Measurements from ENCODE around the gene SLBP. TPM values are rescaled to one million over a fixed set of nuclear protein-coding genes. Genes with fewer than 3 reads are reported as not detected.
A peak's percentile ranks its signal among the peaks of the same experiment; 100 is the strongest.

Gene SLBP
- total RNA-seq, result 10 to 100 TPM; 56.4 to 63.1 TPM

DNA sequence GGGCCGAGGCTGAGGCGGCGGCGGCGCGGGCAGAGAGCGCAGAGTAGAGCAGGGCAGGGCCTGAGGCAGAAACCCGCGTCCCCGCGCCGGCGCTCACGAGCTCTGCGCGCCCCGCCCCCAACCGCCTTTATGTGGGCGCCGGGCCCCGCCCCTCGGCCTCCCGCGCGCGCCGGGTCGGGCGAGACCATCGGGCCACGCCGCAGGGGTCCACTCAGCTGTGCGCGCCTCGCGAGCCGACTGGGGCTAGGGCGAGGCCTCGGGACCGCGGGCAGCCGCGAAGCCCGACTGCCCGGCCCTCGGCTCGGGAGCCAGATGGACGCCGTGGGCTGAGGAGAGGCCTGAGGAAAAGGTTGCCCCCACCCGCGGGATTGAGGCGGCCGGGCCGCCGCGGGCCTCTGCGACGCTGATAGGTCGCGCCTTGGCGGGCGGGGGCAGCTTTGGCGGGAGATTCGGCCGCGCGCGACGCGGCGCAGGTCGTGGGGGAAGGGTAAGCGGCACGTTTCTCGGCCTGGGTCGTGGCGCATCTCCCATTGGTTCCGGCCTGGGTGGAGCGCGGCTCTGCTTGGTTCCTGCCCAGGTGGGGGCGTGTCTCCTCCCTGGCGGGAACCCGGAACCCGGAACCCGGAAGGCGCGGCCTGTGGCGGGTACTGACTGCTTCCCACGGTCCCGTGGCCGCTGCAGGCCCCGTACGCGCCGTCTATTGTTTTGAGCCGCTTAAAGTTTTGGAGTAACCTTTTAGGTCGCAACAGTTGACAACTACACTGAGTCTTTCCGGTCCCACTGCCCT is at the start of gene SLBP:
TSS of gene SLBP (minus strand) at position 104 of the 787 bp plus-strand sequence. CDS start 131 bp downstream, outside the sequence.
- H3K36me3 Mint-ChIP-seq (ENCODE audit: insufficient read depth in 2 of 2), result peaks cover 10 to 26% of the 10 kb centered on the region in 2 donors
- DNase-seq, result peak; percentile 99 to 100
- H3K9me3 Mint-ChIP-seq, result no peaks in the 10 kb centered on the region
- H3K27ac Mint-ChIP-seq, result peak within 1 kb of the TSS; percentile 95
- H3K4me1 Mint-ChIP-seq (ENCODE audit: low read depth), result peaks cover 68% of the 10 kb centered on the region
- peak within 1 kb of the TSS; percentile 99 for H3K4me3 Mint-ChIP-seq
- H3K27me3 Mint-ChIP-seq (ENCODE audit: low read depth), result no peaks in the 10 kb centered on the region
- ATAC-seq (replicated peaks in 1 of 2), result peak; percentile 88 to 92

DNA sequence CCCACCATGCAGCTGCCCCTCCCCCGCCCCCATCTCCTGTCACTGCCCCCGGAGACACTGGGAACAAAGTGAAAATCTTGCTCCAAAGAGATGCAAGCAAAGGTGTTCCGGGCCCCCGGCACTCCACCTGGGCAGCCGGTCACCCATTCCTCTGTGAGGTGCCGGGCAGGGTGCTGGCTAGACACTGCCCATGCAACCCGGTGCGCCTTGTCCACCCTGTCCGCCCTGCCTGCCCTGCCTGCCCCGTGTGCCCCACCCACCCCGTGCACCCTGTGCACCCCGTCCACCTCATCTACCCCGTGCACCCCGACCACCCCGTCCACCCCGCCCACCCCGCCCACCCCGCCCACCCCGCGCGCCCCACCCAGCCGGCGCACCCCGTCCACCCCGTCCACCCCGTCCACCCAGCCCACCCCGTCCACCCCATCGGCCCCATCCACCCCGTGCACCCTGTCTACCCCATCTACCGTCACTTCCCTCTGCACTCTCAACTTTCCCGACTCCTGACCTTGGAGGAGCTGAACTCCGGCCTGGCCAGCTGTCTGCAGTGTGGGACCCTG is 49.1 kb upstream of the SLBP start:
- DNase-seq, result no peak
- ATAC-seq (replicated peaks in 1 of 2), result no peak

DNA sequence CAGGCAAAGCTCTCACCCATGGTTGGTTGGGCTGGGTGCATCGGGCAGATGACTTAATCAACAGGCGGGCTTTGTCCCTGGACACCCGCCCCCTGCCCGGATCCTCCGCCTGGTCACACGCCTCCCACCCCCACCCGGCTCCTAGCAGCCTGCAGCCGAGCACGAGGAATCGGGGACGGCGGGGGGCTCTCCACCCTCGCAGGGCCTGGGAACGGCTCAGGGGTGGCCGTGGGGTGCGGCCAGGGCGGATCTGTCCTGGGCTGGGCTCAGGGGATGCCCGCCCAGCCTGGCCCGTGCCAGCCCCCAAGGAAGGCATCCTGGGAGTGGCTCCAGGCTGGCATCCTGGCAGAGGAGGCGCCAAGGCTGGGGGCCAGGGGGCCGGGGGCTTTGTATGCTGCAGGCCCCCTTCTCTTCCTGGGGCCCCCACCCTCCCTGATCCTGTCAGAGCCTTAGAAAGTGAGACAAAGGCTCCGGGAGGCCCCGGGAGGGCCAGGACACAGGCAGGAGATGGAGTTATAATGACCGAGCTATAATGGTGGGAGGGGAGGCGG is 48.5 kb upstream of the SLBP start:
- ATAC-seq (replicated peaks in 1 of 2) (no peak), DNase-seq (no peak)
- no peak overlapping the region for H3K27ac Mint-ChIP-seq
- H3K4me1 Mint-ChIP-seq (ENCODE audit: low read depth), result peaks cover 4% of the 10 kb centered on the region
- H3K36me3 Mint-ChIP-seq (ENCODE audit: insufficient read depth in 2 of 2), result no peaks in the 10 kb centered on the region
- H3K9me3 Mint-ChIP-seq, result no peaks in the 10 kb centered on the region
- peaks cover 6% of the 10 kb centered on the region for H3K27me3 Mint-ChIP-seq (ENCODE audit: low read depth)
- H3K4me3 Mint-ChIP-seq, result no peak overlapping the region

More for the DNA sequence above, 49.1 kb upstream of the SLBP start:
- H3K27me3 Mint-ChIP-seq (ENCODE audit: low read depth), result peaks cover 6% of the 10 kb centered on the region
- no peaks in the 10 kb centered on the region for H3K36me3 Mint-ChIP-seq (ENCODE audit: insufficient read depth in 2 of 2)
- H3K27ac Mint-ChIP-seq, result no peak overlapping the region
- no peak overlapping the region for H3K4me3 Mint-ChIP-seq
- H3K9me3 Mint-ChIP-seq, result no peaks in the 10 kb centered on the region
- peaks cover 4% of the 10 kb centered on the region for H3K4me1 Mint-ChIP-seq (ENCODE audit: low read depth)

DNA sequence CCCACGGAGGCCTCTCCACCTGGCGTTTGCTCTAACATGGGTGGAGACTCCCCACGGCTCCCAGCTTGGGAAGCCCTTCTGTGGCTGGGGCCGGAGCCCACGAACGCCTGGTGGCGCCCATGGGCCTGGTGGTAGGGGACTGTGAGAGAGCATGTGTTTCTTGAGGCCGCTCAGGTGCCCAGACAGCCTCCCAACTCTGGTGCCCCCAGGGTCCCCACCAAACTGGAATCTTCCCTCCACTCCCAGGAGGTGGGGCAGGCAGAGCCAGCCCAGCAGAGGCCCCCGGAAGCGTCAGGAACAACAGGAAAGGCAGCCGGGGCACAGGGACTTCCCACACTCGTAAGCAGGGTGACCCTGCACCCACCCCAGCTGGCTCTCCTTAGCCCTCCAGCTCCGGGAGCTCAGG is 47.7 kb upstream of the SLBP start:
- peaks cover 6% of the 10 kb centered on the region for H3K27me3 Mint-ChIP-seq (ENCODE audit: low read depth)
- no peak overlapping the region for H3K4me3 Mint-ChIP-seq
- H3K27ac Mint-ChIP-seq, result no peak overlapping the region
- H3K4me1 Mint-ChIP-seq (ENCODE audit: low read depth), result peaks cover 4% of the 10 kb centered on the region
- no peak for DNase-seq
- no peaks in the 10 kb centered on the region for H3K36me3 Mint-ChIP-seq (ENCODE audit: insufficient read depth in 2 of 2)
- no peaks in the 10 kb centered on the region for H3K9me3 Mint-ChIP-seq
- no peak for ATAC-seq (replicated peaks in 1 of 2)

DNA sequence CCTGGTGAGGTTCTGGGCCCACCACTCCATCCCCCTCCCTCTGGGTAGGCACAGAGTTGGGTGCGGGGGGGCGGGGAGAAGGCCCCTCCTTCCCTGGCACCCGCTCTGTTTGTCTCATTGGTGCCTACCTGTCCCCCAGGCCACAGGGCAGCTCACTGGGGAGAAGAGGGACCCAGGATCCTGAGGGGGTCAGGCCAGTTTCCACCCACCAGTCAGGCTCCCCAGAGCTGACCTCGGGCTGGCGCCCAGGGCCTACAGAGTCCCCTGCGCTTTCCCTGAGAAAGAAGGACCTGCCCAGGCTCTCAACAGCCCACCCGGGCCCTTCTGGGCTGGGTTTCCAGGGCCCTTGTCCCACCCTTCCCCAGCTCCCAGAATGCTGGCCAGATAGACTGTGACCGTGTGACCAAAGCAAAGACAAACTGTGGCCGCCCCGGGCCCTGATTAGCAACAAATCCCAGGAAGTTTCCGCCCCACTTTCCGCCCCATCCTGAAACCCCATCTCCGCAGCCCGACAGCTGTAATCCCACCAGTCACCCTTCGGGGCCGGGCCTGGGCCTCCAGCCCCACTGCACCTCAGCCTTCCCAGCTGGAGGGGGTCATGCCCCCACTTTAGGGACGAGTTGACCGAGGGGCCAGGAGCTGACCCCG is 47.2 kb upstream of the SLBP start:
- DNase-seq (no peak), ATAC-seq (replicated peaks in 1 of 2) (no peak)
- Mint-ChIP-seq H3K9me3 (no peaks in the 10 kb centered on the region), H3K4me3 (no peak overlapping the region), H3K27me3 (ENCODE audit: low read depth) (peaks cover 6% of the 10 kb centered on the region), H3K27ac (no peak overlapping the region), H3K36me3 (ENCODE audit: insufficient read depth in 2 of 2) (no peaks in the 10 kb centered on the region), H3K4me1 (ENCODE audit: low read depth) (peaks cover 4% of the 10 kb centered on the region)

DNA sequence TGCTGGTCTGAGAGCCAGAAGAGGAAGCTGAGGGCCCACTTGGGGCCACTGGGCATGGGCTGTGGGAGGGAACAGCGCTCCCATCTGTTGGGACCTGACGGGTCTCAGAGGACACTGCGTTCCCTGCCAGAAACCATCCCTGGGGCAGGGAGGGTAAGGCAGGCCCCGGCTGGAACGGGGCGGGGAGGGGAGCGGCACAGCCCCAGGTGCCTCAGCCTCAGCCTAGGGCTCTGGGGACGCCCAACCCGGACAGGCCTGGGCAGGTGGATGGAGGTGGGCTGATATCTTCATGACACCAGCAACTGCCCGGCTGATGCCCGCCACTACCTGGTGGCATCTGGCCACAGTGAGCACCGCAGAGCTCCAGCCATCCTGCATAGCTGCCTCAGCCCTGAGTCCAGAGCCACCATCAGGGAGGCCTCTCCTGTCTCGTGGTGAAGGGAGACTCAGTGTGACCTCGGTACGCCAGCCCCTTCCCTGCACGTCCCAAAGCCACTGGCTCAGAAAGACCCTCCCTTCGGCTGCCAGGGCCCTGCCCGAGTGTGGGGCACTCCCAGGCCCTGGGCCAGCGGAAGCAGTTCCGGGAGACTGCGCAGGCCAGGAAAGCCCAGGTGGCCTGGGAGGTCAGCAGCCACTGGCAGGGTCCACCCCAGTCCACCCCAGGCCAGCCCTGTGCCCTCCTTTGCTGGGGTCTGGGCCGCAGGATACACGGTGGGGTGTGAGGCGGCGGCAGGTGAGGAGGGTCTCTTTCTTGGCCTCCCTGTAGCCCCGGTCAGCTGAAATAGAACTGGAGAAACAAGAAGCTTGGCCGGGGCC is 46.4 kb upstream of the SLBP start:
- Mint-ChIP-seq H3K4me1 (ENCODE audit: low read depth) (peaks cover 4% of the 10 kb centered on the region), H3K36me3 (ENCODE audit: insufficient read depth in 2 of 2) (no peaks in the 10 kb centered on the region), H3K27ac (no peak overlapping the region), H3K27me3 (ENCODE audit: low read depth) (peaks cover 6% of the 10 kb centered on the region), H3K4me3 (no peak overlapping the region), H3K9me3 (no peaks in the 10 kb centered on the region)
- DNase-seq (no peak), ATAC-seq (replicated peaks in 1 of 2) (no peak)

DNA sequence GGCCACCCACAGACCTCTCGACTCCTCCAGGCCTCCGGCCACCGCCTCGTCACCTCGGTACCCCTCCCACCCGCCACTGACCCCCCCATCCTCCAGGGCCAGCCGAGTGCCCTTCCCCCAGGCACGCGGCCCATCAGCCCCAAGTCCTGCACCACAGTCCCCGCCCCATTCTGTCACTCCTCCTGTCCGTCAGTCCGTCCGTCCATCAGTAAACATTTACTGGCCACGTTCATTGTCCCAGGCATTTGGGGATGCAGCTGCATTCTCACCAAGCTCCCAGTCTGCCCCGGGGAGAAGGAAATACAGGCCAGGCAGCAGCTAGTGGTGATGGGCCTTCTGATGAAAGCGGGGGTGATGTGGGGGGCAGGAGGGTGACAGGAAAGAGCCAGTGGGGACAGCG is 45.7 kb upstream of the SLBP start:
- ATAC-seq (replicated peaks in 1 of 2) (no peak), DNase-seq (no peak)
- no peaks in the 10 kb centered on the region for H3K36me3 Mint-ChIP-seq (ENCODE audit: insufficient read depth in 2 of 2)
- no peak overlapping the region for H3K4me3 Mint-ChIP-seq
- H3K4me1 Mint-ChIP-seq (ENCODE audit: low read depth), result peaks cover 4% of the 10 kb centered on the region
- H3K27me3 Mint-ChIP-seq (ENCODE audit: low read depth), result peaks cover 6% of the 10 kb centered on the region
- no peak overlapping the region for H3K27ac Mint-ChIP-seq
- no peaks in the 10 kb centered on the region for H3K9me3 Mint-ChIP-seq

DNA sequence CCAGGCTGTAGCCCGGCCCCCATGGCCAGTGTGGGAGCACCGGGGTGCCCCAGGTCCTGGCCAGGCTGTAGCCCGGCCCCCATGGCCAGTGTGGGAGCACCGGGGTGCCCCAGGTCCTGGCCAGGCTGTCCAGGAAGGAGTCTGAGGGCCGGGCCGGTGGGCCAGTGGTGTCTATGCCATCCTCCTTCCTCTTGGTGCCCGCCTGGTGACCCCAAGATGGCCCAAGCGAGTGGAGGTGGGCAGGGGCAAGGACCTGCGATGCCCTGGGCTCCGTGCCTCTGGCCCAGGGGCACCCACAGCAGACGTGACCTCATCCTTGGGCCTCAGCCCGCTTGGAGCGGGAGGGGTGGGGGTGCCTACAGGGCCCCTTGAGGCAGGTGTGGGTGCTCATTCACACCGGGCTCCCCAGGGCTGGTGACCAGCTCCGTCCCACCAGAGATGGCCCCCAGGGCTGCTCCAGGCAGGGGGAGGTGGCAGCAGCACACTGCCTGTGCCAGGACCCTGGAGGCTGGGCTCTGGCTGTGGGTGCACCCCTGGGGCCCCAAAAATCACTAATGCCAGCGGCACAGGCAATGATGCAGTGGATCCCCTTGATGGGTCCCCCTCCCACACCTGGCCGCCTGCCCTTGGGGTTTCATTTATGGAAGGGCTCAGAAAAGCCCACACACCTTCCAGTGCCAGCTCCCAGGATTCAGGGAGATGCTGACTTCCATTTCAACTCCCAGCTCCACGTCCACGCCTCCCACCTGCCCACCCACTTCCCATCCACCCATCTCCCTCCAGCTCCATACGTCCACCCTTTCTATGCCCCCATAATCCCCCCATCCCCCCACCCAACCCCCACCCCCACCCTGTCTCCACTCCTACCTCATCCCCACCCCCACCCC is 45.0 kb upstream of the SLBP start:
- Mint-ChIP-seq H3K4me1 (ENCODE audit: low read depth) (peaks cover under 1% of the 10 kb centered on the region), H3K27ac (no peak overlapping the region), H3K9me3 (no peaks in the 10 kb centered on the region), H3K36me3 (ENCODE audit: insufficient read depth in 2 of 2) (no peaks in the 10 kb centered on the region), H3K27me3 (ENCODE audit: low read depth) (no peaks in the 10 kb centered on the region), H3K4me3 (no peak overlapping the region)
- ATAC-seq (replicated peaks in 1 of 2) (no peak), DNase-seq (no peak)

DNA sequence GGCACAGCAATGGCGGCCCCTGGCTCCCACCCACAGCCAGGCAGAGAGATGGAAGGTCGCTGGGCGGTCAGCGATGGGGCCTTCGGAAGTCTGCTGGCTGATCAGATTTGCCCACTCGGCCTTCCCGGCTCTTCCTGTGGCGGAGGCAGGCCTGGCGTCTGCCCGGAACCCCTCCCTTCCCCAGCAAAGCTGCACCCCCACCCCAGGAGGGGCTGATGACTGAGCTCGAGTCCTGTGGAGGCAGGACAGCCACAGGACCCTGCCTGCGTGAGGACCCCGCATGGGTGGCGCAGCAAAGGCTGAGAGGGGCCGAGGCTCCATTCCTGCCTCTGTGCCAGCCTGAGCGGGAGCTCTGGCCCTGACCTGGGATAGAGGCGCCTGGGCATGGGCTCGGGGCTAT is 44.0 kb upstream of the SLBP start:
- Mint-ChIP-seq H3K4me1 (ENCODE audit: low read depth) (no peaks in the 10 kb centered on the region), H3K27ac (no peak overlapping the region), H3K4me3 (no peak overlapping the region), H3K27me3 (ENCODE audit: low read depth) (no peaks in the 10 kb centered on the region), H3K36me3 (ENCODE audit: insufficient read depth in 2 of 2) (no peaks in the 10 kb centered on the region), H3K9me3 (no peaks in the 10 kb centered on the region)
- no peak for DNase-seq
- ATAC-seq (replicated peaks in 1 of 2), result no peak

DNA sequence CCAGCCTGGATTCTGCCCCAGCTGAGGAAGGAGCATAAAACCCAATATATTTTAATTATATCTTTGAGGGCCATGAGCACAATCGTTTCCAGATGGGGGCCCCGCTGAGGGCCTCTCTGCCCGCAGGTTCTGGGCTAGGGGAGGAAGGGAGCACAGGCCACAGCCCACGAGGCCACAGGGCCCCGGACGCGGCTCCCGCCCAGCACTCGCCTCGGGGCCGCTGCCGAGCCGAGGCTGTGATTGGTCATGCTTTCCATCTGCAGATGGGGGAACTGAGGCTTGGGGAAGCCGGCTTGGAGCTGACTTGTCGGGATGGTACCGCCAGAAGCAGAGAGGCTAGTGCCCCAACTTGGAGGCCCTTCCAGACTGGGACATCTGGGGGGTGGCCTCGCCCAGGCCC is 43.2 kb upstream of the SLBP start:
- H3K27ac Mint-ChIP-seq, result no peak overlapping the region
- H3K36me3 Mint-ChIP-seq (ENCODE audit: insufficient read depth in 2 of 2), result no peaks in the 10 kb centered on the region
- ATAC-seq (replicated peaks in 1 of 2), result no peak
- DNase-seq, result no peak
- no peaks in the 10 kb centered on the region for H3K9me3 Mint-ChIP-seq
- H3K4me1 Mint-ChIP-seq (ENCODE audit: low read depth), result no peaks in the 10 kb centered on the region
- H3K27me3 Mint-ChIP-seq (ENCODE audit: low read depth), result no peaks in the 10 kb centered on the region
- H3K4me3 Mint-ChIP-seq, result no peak overlapping the region

DNA sequence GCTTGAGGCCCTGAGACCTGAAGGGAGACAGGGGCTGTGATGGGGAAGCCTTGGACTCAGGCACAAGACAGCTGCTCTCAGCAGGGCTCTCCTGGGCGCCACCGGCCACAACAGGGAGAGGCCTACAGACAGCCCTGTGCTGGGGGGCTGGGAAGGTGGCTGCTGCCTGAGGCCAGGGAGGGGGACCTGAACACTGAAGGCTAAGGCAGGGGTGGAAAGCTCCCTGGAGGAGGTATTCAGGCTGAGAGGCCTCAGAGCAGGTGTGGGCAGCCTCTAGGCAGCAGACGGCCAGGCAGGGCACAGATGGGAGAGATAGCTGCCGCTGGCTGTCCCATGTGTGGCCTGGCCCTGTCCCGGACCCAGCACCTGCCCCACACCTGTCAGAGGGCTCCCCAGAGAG is 42.2 kb upstream of the SLBP start:
- Mint-ChIP-seq H3K36me3 (ENCODE audit: insufficient read depth in 2 of 2) (no peaks in the 10 kb centered on the region), H3K27ac (no peak overlapping the region)

DNA sequence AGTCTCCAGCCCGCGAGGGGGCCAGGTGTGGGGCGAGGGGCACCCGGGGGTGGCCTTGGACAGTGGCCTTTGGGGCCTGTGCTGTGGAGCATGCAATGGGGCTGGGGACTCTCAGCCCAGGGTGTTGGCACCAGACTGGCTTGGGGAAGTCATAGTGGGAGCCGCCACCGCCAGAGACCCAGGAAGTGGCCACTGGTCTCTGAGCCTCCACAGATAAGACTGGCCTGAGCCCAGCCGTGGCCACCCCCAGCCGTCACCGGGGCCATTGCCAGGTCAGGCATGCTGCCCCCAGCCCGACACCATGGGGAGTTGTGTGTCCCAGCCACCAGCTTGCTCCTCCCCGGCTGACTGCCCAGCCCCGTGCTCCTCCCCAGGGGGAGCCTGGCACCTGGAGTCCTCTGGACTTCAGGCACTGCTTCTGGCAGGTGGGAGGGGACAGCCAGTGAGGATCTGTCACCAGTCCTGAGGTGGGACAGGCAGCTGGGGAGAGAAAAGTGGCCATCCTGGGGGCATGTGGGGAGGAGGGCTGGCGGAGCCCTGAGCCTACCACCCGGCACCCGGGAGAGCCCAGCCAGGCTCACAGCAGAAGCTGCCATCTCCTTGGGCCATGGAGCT is 41.7 kb upstream of the SLBP start:
- H3K27ac Mint-ChIP-seq, result no peak overlapping the region
- no peaks in the 10 kb centered on the region for H3K4me1 Mint-ChIP-seq (ENCODE audit: low read depth)
- no peak overlapping the region for H3K4me3 Mint-ChIP-seq
- ATAC-seq (replicated peaks in 1 of 2) (no peak), DNase-seq (no peak)
- H3K27me3 Mint-ChIP-seq (ENCODE audit: low read depth), result no peaks in the 10 kb centered on the region
- H3K9me3 Mint-ChIP-seq, result no peaks in the 10 kb centered on the region
- H3K36me3 Mint-ChIP-seq (ENCODE audit: insufficient read depth in 2 of 2), result no peaks in the 10 kb centered on the region

More for the DNA sequence above, 42.2 kb upstream of the SLBP start:
- no peak for ATAC-seq (replicated peaks in 1 of 2)
- H3K27me3 Mint-ChIP-seq (ENCODE audit: low read depth), result no peaks in the 10 kb centered on the region
- H3K4me3 Mint-ChIP-seq, result no peak overlapping the region
- H3K9me3 Mint-ChIP-seq, result no peaks in the 10 kb centered on the region
- DNase-seq, result no peak
- no peaks in the 10 kb centered on the region for H3K4me1 Mint-ChIP-seq (ENCODE audit: low read depth)

All from activated T-cell treated with anti-CD3 and anti-CD28 coated beads, Interleukin-2, amount 50 U/mL, for 72 hours (primary cell).